ENCODE results near the gene SGSH.

SGSH gene

GRCh38 chr17:80225230-80225629 is 5.1 kb upstream of the SGSH start:
- DNase-seq = no peak

GRCh38 chr17:80224683-80225082 is 4.5 kb upstream of the SGSH start:
- no peak for DNase-seq

- DNase-seq = peak in 1 of 2 donors; percentile 47
Measured at GRCh38 chr17:80223838-80224497, 3.8 kb upstream of the SGSH start.

GRCh38 chr17:80223142-80223815 is 3.1 kb upstream of the SGSH start:
- DNase-seq = no peak

GRCh38 chr17:80222376-80223141 is 2.4 kb upstream of the SGSH start:
- DNase-seq = no peak

GRCh38 chr17:80221351-80222105 is 1.4 kb upstream of the SGSH start:
- DNase-seq = no peak

- no peak for DNase-seq
Measured at GRCh38 chr17:80220736-80221215, 643 bp upstream of the SGSH start.

- DNase-seq = no peak
Measured at GRCh38 chr17:80219763-80220053, 425 bp downstream of the SGSH start.

- peak; percentile 98 to 99 for DNase-seq
Measured at GRCh38 chr17:80219013-80219762, 945 bp downstream of the SGSH start.

- no peak for DNase-seq
Measured at GRCh38 chr17:80218391-80218790, 1.7 kb downstream of the SGSH start.

GRCh38 chr17:80217703-80218362 is 2.3 kb downstream of the SGSH start:
- DNase-seq = no peak

GRCh38 chr17:80216473-80217456 is 3.4 kb downstream of the SGSH start:
- no peak for DNase-seq

GRCh38 chr17:80214878-80215210 is 5.3 kb downstream of the SGSH start:
- DNase-seq = no peak

- DNase-seq = no peak
Measured at GRCh38 chr17:80214012-80214877, 5.9 kb downstream of the SGSH start.

- DNase-seq = no peak
Measured at GRCh38 chr17:80213643-80213975, 6.5 kb downstream of the SGSH start.

GRCh38 chr17:80212962-80213642 is 7.0 kb downstream of the SGSH start:
- peak; percentile 91 to 98 for DNase-seq

GRCh38 chr17:80212511-80212910 is 7.6 kb downstream of the SGSH start:
- DNase-seq = peak; percentile 49 to 69

GRCh38 chr17:80212109-80212508 is 8.0 kb downstream of the SGSH start:
- DNase-seq = no peak

Data from inflammatory macrophage (primary cell).